GM19324 (cell line): ENCODE data around the gene TNNT1.

Experiments used
- ATAC-seq: cut with Tn5 transposase; IDR thresholded peaks from one replicate; pipeline ENCODE4 v1.9.1; 2021; ENCODE audit warnings: mild to moderate bottlenecking, moderate library complexity; ENCODE audit not compliant: unreplicated experiment, low FRiP score

TNNT1 gene

GRCh38 chr19:55092423-55093318, 56.3 kb downstream of the TNNT1 start:
- ATAC-seq = no peak

GRCh38 chr19:55091955-55092354, 57.1 kb downstream of the TNNT1 start:
- no peak for ATAC-seq

- ATAC-seq = no peak
Measured at GRCh38 chr19:55091126-55091910, 57.7 kb downstream of the TNNT1 start.

- ATAC-seq = no peak
Measured at GRCh38 chr19:55090564-55090963, 58.4 kb downstream of the TNNT1 start.

- ATAC-seq = no peak
Measured at GRCh38 chr19:55089342-55089944, 59.6 kb downstream of the TNNT1 start.

- ATAC-seq = no peak
Measured at GRCh38 chr19:55088543-55089341, 60.3 kb downstream of the TNNT1 start.

- ATAC-seq = no peak
Measured at GRCh38 chr19:55088021-55088451, 61.0 kb downstream of the TNNT1 start.

GRCh38 chr19:55087542-55087901, 61.5 kb downstream of the TNNT1 start:
- no peak for ATAC-seq

GRCh38 chr19:55086730-55087541, 62.1 kb downstream of the TNNT1 start:
- ATAC-seq = no peak

GRCh38 chr19:55085923-55086715, 62.9 kb downstream of the TNNT1 start:
- ATAC-seq = no peak

GRCh38 chr19:55084416-55084815, 64.6 kb downstream of the TNNT1 start:
- ATAC-seq = no peak

- no peak for ATAC-seq
Measured at GRCh38 chr19:55083004-55083850, 65.8 kb downstream of the TNNT1 start.
